NCI-H446 treated with DMSO at 0.1 percent for 48 hours (cell line): ENCODE data around the gene SLC16A13.
"Not testable (repeated sequence)": the region's sequence is repeated elsewhere in the genome, so short reads cannot be mapped to it uniquely, and the experiment has no call there.

ENCODE experiments used
- DNase-seq: peaks from one replicate; lab custom pipeline; 2025; lab: John Stamatoyannopoulos, UW

The SLC16A13 gene, protein sequence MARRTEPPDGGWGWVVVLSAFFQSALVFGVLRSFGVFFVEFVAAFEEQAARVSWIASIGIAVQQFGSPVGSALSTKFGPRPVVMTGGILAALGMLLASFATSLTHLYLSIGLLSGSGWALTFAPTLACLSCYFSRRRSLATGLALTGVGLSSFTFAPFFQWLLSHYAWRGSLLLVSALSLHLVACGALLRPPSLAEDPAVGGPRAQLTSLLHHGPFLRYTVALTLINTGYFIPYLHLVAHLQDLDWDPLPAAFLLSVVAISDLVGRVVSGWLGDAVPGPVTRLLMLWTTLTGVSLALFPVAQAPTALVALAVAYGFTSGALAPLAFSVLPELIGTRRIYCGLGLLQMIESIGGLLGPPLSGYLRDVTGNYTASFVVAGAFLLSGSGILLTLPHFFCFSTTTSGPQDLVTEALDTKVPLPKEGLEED

DNA sequence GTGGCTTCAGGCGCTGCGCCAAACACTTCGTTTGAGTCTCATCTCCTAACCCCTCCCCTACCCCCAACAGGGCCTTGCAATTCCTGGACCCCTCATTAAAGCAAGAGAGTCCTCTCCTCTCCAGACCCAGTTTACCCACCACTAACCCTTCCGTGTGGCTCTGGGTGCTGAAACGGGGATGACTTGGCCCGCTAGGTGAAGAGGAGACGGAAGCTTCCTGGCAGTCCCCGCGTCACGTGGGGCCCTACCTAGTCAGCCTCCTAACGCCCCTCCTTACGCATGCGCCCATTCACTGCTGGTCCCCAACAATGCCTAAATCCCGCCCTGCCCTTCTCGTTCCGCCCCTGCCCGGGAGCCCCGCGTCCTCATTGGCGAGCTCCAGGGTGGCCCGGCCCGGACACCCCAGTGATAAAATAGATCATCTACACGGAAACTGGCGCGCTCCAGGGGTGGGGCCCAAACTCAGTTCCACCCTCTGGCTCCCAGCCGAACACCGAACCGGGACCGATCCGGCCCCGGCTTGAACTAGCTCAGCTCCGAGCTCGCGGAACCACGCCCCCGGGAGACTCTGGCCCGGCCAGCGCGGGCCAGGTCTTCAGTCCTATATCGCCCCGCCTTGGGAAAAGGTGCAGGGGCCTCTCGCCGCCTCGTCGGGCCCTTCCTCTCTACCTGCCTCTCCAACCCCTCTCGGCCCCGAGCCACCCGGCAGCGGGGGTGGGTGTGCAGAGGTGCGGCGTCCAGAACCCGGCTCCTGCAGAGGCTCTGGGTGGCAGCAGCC lies at the start of gene SLC16A13:
Gene SLC16A13, plus strand, starts transcription at position 425 of the 778 bp plus-strand sequence. CDS start 368 bp downstream, outside the sequence.
- DNase-seq = peak; percentile 62

DNA sequence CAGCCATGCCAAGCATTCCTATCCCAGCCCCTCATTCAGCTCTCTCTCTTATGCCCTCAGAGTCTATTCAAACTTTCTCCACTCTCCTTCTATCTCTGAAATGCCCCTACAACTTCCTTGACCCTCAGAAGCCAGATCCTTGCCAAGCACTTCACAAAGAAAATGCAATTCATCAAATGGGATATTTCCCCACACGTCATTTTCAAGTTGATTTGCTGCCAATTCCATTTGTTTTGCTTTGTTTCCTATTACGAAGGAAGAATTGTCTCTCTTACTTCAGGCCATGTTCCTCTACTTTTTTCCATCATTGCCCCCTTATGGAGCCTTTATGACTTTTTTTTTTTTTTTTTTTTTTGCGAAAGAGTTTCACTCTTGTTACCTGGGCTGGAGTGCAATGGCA lies 49.1 kb upstream of the SLC16A13 start:
- no peak for DNase-seq

DNA sequence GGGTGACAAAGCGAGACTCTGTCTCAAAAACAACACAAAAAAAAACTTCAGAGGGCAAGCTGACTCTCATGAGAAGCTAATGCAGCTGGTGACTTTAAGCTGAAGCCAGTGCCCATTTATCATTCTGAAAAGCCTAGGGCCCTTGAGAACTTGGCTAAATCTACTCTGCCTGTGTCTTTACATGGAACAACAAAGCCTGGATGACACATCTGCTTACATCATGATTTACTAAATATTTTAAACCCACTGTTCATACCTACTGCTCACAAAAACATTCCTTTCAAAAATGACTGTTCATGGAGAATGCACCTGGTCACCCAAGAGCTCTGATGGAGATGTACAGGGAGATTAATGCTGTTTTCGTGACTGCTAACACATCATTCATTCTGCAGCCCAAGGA lies 46.0 kb upstream of the SLC16A13 start:
- DNase-seq = no peak

DNA sequence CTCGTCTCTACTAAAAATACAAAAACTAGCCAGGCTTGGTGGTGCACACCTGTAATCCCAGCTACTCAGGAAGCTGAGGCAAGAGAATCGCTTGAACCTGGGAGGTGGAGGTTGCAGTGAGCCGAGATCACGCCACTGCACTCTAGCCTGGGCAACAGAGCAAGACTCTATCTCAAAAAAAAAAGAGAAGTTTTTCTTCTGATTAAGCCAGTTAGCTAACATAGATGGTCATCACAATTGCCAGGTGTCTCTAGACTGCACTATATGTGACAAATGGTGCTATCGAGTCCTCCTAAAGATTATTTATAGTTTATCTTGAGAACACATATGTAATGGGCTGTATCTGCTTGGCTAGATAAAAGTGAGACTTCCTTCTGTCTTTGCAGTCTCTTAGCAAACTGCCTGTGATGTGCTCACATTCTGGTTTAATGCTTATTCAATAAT lies 42.2 kb upstream of the SLC16A13 start:
- not testable (repeated sequence) for DNase-seq

DNA sequence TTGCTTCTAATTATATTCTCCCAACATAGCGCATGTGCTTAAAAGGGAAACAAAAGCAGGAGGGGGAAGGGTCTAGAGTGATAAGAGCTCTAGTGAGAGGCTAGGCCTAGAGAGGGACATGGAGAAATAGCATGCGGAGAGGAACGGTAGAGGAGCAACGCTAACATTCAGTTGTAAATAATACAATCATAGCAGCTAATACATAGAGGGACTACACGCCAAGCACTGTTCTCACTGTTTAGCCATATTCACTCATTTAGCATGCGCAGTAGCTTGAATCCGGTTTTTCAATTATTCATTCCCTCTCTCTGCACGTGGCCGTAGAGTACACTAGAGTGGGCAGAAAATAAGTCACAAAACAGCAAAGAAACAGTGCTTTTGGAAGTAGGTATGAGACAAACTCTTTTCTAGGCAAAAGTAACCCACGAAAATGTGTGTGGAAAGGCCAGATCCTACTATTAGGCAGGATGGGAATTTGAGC lies 41.7 kb upstream of the SLC16A13 start:
- no peak for DNase-seq

DNA sequence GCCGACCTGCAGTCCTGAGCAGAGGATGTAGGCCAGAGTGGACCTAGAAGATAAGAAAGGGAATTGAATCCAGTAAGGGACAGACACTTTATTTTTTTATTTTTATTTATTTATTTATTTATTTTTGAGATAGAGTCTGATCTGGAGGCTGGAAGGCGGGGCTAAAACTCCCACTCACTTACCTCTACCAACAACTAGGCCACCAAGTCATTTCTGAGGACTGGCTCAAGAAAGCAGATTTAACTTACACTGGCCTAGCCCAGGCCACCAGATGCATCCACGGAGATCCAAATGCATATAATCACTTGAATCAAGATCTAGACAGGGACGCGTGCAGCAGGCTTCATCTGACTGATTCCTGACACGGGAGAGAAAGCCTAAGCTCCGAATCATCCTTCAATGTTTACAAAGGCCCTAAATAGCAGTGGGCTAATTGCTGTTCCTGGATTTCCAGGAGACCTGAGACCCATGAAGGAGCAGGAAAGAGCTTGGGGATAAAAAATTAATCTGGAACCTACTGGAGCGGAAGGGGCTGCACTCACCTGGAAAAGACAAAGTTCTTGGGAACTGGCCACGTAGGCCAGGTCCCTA lies 41.1 kb upstream of the SLC16A13 start:
- DNase-seq = no peak

DNA sequence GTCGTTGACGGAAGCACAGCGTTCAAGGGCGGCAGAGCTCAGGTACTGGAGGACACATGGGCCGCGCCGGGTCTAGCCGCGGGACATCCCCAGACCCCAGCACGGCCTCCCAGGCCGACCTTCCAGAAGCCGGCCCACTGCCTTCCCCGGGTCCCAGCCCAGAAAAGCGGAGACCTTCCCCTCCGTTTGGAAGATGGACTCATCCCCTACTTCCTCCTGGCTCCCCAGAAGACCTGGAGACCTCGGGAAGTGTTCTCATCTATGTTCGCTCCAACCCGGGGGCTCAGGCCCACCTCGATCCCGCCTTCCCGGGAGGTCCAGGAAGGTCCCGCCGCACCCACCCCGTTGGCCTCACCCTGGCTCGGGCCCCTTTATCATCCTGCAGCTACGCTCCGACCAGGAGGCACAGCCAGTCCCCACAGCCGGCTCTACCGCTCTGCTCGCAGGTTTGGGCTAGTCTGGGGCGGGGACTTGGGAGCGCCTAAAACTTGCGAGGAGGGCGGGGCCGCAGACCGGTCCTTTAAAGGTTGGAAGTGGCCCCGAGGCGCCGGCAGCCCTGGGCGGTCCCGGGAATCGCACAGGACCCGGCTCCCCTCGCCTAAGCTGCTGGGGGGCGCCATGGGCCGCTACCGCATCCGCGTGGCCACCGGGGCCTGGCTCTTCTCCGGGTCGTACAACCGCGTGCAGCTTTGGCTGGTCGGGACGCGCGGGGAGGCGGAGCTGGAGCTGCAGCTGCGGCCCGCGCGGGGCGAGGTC lies 40.1 kb upstream of the SLC16A13 start, which contains the start of gene ALOX12:
Gene ALOX12, plus strand, starts transcription at position 550 of the 756 bp plus-strand sequence. Its CDS starts 69 bp downstream, at position 619.
- no peak for DNase-seq

DNA sequence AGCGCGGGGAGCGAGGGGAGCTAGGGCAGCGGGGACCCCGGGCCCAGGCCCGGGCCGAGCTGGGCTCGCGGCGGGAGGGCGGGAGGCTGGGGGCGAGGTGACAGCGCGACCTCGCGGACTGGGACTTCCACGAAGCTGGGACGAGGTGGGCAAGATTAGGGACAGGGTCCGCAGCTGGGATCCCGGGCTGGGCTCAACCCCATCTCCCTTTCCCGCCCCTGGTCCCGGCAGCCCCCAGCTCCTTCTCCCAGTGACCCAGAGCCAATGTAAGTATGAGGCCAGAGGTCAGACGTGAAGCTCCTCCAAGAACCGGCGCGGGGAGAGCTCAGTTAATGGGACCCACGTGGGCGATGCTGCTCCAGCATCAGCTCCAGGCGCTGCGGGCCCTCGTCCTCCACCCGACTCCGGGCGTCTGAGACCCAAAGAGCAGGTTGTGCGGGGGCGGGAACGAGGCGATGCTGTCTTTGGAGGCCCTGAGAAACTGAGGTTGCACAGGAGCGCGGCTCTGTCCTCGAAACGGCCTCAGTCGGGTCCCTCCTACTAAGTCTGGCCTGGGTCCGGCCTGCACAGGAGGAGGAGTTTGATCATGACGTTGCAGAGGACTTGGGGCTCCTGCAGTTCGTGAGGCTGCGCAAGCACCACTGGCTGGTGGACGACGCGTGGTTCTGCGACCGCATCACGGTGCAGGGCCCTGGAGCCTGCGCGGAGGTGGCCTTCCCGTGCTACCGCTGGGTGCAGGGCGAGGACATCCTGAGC lies 39.4 kb upstream of the SLC16A13 start:
- no peak for DNase-seq

DNA sequence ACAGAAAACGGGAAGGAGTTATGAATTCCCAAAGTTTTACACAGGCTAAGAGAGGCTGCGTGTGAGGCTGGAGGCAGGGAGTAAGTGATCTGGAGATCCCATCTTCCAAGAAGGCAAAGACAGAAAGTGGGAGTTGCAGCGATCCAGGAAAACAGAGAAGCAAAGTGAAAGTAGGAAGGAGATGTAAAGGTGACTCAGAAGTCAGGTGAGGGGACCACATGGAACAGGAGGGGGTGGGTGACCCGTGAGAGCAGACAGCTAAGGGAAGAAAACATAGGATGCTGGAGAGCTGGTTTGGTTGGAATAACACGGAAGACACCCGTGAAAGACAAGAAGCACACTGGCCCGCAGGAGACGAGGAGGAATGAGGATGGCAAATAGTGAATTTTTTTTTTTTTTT lies 38.6 kb upstream of the SLC16A13 start:
- DNase-seq = no peak

DNA sequence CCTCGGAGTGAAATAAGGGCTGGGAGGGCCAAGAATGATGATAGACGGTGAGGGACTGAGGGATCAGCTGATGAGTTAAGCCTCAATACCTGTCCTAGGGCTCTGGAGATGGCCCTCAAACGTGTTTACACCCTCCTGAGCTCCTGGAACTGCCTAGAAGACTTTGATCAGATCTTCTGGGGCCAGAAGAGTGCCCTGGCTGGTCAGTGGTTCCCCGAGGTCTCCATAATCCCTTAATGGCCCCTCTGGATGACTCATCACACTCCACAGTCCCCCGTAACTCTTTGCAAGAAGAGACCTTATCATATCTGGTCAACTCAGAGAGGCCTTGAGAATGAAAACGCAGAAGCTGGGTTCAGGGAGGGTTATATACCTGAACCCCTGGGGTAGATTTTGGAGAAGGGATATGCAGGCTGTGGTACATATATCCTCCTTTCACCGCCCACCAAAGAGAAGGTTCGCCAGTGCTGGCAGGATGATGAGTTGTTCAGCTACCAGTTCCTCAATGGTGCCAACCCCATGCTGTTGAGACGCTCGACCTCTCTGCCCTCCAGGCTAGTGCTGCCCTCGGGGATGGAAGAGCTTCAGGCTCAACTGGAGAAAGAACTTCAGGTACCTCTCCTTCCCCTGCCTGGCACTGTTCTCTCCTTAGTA lies 36.8 kb upstream of the SLC16A13 start:
- no peak for DNase-seq

DNA sequence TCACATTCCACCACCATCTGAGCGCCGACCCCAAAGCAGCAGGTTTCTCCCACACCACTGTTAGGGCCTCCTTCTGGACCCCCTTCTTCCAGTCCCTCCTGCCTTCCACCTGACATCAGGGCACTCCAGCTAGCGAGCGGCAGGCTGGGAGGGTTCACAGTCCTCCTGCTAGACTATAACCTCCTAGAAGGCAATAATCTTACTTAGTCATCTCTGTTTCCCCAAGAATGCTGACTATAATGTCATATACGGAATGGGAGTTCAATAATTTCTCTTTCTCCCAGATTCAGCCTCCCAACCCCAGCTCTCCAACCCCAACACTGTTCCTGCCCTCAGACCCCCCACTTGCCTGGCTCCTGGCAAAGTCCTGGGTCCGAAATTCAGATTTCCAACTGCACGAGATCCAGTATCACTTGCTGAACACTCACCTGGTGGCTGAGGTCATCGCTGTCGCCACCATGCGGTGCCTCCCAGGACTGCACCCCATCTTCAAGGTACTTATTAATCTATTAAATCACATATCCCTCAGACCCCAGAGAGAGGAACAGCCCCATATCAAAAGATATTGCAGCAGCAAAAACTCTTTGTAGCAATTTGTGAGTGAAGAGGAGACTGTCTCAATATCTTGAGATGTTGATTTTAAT lies 34.4 kb upstream of the SLC16A13 start:
- no peak for DNase-seq

DNA sequence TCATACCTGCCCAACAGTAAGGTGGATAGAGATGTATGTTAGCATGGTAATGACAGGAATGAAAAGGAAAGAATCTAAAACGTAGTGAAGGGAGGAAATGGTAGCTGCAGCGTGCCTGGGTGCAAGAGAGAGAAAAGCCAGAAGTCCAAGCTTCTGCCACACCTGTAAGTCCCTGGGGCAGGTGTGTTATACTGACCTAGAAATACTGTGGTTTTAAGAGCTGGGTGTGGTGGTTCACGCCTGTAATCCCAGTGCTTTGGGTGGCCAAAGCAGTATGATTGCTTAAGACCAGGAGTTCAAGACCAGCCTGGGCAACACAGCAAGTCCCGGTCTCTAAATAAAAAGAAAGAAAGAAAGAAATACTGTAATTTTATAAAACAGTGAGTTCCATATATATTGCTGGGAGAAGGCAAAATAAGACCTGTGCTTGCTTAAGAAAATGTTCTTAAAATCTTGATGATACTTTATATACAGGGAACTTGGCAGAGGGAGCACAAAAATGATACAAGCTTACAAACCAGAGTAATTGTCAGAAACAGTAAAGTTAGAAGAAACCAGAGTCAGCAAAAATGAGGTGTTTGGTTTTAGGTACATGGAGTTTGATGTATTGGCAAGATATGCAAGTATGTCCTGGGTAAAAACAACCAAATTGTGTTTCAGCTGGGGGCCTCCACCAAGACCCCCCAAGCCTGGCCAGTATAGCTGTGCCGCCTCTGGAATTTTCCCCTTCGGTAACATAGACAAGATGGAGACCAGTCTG lies 33.3 kb upstream of the SLC16A13 start:
- DNase-seq = no peak

DNA sequence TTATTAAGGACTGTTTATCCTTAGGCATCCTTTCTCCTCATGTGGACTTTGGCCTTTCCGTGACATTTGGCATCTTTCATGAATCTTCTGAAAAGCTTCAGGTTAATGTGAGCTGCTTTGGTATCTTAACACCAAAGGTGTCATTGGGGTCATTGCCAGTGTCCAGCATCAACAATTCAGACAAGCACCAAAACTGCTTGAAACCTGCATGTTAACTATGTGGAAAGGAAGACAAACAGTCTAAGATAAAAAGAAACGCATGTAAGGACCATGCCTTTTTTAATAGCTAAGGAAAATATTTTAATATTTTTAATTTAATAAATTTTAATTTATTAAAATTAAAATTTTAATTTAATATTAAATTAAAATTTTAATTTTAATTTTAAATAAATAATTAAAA lies 32.1 kb upstream of the SLC16A13 start:
- DNase-seq = no peak

DNA sequence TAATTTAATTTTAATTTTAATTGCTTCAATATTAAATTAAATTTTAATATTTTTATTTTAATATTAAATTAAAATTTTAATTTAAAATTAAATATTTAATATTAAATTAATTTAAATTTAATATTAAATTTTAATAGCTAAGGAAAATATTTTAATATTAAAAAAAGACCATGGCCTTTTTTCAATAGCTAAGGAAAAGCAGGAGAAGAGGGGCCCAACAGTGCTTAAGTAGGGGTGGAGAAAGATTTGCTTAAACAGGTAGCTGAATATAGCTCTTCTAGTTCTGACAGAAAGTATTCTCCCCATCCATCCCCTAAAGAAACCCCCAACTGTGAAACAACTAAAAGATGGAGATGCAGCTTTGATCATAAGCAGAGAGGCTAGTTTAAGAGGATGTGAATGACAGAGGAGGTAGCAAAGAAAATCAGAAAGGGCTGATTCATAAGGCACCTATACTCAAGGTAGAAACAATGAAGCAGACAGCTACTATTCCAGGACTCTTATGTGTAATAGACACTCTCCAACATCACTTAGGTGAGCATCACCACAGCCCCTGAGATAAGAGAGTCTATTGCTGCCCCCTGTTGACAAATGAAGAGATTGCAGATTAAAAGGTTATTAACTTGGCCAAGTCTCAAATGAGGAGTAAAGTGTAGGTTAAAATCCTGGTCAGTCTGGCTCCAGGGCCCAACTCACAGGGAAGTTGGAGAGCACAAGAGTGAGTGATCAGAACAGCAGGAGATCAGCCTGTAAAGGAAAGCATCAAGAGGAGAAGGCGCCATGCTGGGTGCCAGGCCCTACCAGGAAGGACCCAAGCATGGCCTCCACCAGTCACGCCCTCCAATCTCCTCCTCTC lies 31.2 kb upstream of the SLC16A13 start:
- DNase-seq = peak; percentile 12

DNA sequence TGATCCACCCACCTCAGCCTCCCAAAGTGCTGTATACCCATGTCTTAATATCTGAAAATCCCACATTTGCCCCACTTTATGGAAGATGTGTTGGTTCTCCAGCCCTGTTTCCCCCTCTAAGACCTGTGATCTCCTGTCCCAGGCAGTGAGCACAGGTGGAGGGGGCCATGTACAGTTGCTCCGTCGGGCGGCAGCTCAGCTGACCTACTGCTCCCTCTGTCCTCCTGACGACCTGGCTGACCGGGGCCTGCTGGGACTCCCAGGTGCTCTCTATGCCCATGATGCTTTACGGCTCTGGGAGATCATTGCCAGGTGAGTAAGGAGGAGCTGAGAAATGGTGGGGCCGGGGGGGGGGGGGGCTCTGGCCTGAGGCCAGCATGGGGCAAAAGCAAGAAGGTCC lies 30.1 kb upstream of the SLC16A13 start:
- no peak for DNase-seq

DNA sequence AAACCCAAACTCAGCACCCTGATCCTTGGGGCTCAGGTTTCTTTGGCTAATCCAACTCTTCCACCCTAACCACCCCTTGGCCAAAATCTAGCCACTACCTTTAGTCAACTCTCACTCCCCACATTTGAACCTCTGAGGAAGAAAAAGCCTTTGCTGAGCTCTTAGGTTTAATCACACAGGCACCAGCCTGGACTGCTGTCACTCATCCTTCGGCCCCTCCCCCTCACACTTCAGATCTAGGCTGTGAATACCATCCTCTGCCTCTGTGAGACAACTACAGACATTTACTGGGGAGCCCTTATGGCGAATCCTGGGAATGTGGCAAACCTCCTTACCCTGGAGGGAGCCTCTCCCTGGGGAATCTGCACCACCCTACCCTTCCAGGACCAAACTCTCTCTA lies 28.7 kb upstream of the SLC16A13 start:
- DNase-seq = no peak

DNA sequence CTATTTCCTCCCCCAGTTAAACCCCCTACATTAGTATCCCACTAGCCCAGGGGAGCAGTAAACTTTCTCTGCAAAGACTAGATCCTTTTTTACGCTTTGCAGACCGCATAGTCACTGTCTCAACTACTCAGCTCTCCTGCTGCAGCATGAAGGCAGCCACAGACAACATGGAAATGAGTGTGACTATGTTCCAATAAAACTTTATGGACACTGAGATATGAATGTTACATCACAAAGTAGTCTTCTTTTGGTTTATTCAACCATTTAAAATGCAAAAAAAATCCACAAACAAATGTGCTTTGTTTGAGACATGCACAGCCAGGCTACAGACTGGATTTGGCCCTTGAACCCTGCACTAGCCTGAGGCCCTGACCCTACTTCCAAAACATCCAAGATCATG lies 25.3 kb upstream of the SLC16A13 start:
- DNase-seq = no peak

DNA sequence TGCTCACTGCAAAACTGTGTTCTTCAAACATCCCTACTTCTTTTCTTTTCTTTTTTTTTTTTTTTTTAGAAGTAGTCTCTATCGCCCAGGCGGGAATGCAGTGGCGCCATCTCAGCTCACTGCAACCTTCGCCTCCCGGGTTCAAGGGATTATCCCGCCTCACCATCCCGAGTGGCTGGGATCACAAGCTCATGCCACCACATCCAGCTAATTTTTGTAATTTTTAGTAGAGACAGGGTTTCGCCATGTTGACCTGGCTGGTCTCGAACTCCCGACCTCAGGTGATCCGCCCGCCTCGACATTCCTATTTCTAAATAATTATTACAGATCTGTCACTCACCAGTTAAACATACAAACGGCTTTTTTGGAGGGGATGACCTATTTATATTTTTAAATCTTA lies 24.4 kb upstream of the SLC16A13 start:
- no peak for DNase-seq
